GM20000 (cell line): ENCODE results near the gene SLBP.
A peak's percentile ranks its signal among the peaks of the same experiment; 100 is the strongest.
"Not testable (repeated sequence)": the region's sequence is repeated elsewhere in the genome, so short reads cannot be mapped to it uniquely, and the experiment has no call there.

Experiments
- DNase-seq: peaks from one replicate; pipeline ENCODE4 v3.0.0; 2012; ENCODE audit warnings: low spot score
- CTCF ChIP-seq: IDR thresholded peaks from 2 replicates; pipeline ENCODE4 v1.5.1; 2012; ENCODE audit warnings: mild to moderate bottlenecking, control low read depth; ENCODE audit errors: extremely low read depth, missing control alignments

The SLBP gene

GRCh38 chr4:1676605-1677525, 35.3 kb downstream of the SLBP start:
- no peak for TF ChIP-seq CTCF
- DNase-seq: peak; percentile 5

GRCh38 chr4:1675802-1676137, 36.3 kb downstream of the SLBP start:
- DNase-seq: no peak
- TF ChIP-seq CTCF: no peak

GRCh38 chr4:1675136-1675801, 36.9 kb downstream of the SLBP start:
- no peak for TF ChIP-seq CTCF
- DNase-seq: no peak

- TF ChIP-seq CTCF: no peak
- DNase-seq: no peak
Observed at GRCh38 chr4:1674682-1675081, 37.4 kb downstream of the SLBP start.

GRCh38 chr4:1673671-1674070, 38.4 kb downstream of the SLBP start:
- no peak for DNase-seq
- TF ChIP-seq CTCF: no peak

- not testable (repeated sequence) for DNase-seq
Observed at GRCh38 chr4:1671011-1671410, 41.1 kb downstream of the SLBP start.

- no peak for TF ChIP-seq CTCF
- DNase-seq: no peak
Observed at GRCh38 chr4:1670279-1670678, 41.8 kb downstream of the SLBP start.

- no peak for DNase-seq
Observed at GRCh38 chr4:1669850-1670249, 42.3 kb downstream of the SLBP start.

More at GRCh38 chr4:1669850-1670249, 42.3 kb downstream of the SLBP start:
- no peak for TF ChIP-seq CTCF
